Mesenchymal stem cell (in vitro differentiated cells and primary cell): ENCODE measurements around the gene PSEN1.

Source experiments
- DNase-seq: peaks from one replicate; pipeline ENCODE4 v3.0.0-alpha.2; 2013
- H2AFZ ChIP-seq: one replicate; pipeline ENCODE4 v1.6.1; 2013; ENCODE audit warnings: low read depth, mild to moderate bottlenecking, control low read depth, inconsistent platforms, low read length, moderate library complexity
- H2AK5ac ChIP-seq: 2 replicates; pipeline ENCODE4 v1.6.1; 2013; ENCODE audit warnings: low read length, moderate library complexity, mild to moderate bottlenecking, inconsistent platforms; ENCODE audit not compliant: severe bottlenecking
- H2BK120ac ChIP-seq: one replicate; pipeline ENCODE4 v1.6.1; 2013; ENCODE audit warnings: low read depth, mild to moderate bottlenecking, inconsistent platforms, low read length, moderate library complexity
- H2BK12ac ChIP-seq, 2 experiments: one replicate each; pipeline ENCODE4 v1.6.1; 2013; ENCODE audit warnings: inconsistent platforms in 2 of 2, low read length in 2 of 2, mild to moderate bottlenecking in 2 of 2, moderate library complexity in 2 of 2, control low read depth in 1 of 2
- H2BK15ac ChIP-seq: one replicate; pipeline ENCODE4 v1.6.1; 2013; ENCODE audit warnings: mild to moderate bottlenecking, low read depth, inconsistent platforms; ENCODE audit not compliant: poor library complexity, severe bottlenecking
- H2BK5ac ChIP-seq: 2 replicates; pipeline ENCODE4 v1.6.1; 2013; ENCODE audit warnings: low read depth, mild to moderate bottlenecking, low read length, control low read depth, inconsistent platforms; ENCODE audit not compliant: poor library complexity, severe bottlenecking
- H3K14ac ChIP-seq, 2 experiments: one replicate each; pipeline ENCODE4 v1.6.1; 2013; ENCODE audit warnings: inconsistent platforms in 2 of 2, low read length in 2 of 2, control low read depth in 1 of 2, mild to moderate bottlenecking in 1 of 2, moderate library complexity in 1 of 2
- H3K18ac ChIP-seq, 2 experiments: one replicate each; pipeline ENCODE4 v1.6.1; 2013; ENCODE audit warnings: inconsistent platforms in 2 of 2, low read length in 2 of 2, control low read depth in 1 of 2, low read depth in 1 of 2, mild to moderate bottlenecking in 1 of 2
- H3K23ac ChIP-seq, 2 experiments: one replicate each; pipeline ENCODE4 v1.6.1; 2013; ENCODE audit warnings: inconsistent platforms in 2 of 2, low read length in 2 of 2, mild to moderate bottlenecking in 2 of 2, moderate library complexity in 2 of 2, control low read depth in 1 of 2
- H3K27ac ChIP-seq: 2 replicates; pipeline ENCODE4 v1.5.1; 2013; ENCODE audit warnings: mild to moderate bottlenecking, moderate library complexity, low read length, control low read depth, inconsistent platforms; ENCODE audit not compliant: poor library complexity, severe bottlenecking
- H3K27me3 ChIP-seq, 2 experiments: 2 replicates each; pipeline versions ENCODE4 v1.6.1 to v1.7.0; 2013; ENCODE audit warnings: low read length in 2 of 2, mild to moderate bottlenecking in 2 of 2, moderate library complexity in 2 of 2, control low read depth in 1 of 2, inconsistent platforms in 1 of 2; ENCODE audit not compliant: control insufficient read depth in 1 of 2, insufficient read depth in 1 of 2
- H3K36me3 ChIP-seq, 2 experiments: 2 replicates each; pipeline versions ENCODE4 v1.6.1 to v1.7.0; 2013; ENCODE audit warnings: low read length in 2 of 2, control low read depth in 1 of 2, inconsistent platforms in 1 of 2, low read depth in 1 of 2, mild to moderate bottlenecking in 1 of 2; ENCODE audit not compliant: insufficient read depth in 2 of 2, control insufficient read depth in 1 of 2
- H3K4ac ChIP-seq, 2 experiments: one replicate each; pipeline ENCODE4 v1.6.1; 2013; ENCODE audit warnings: inconsistent platforms in 2 of 2, low read length in 2 of 2, mild to moderate bottlenecking in 2 of 2, moderate library complexity in 2 of 2, control low read depth in 1 of 2, low read depth in 1 of 2
- H3K4me1 ChIP-seq: 2 replicates; pipeline ENCODE4 v1.6.1; 2013; ENCODE audit warnings: low read depth, low read length, control low read depth; ENCODE audit not compliant: control insufficient read depth, insufficient read depth
- H3K4me2 ChIP-seq: 2 replicates; pipeline ENCODE4 v1.6.1; 2013; ENCODE audit warnings: low read length, mild to moderate bottlenecking, inconsistent platforms; ENCODE audit not compliant: poor library complexity, severe bottlenecking
- H3K4me3 ChIP-seq, 2 experiments: 2 replicates each; pipeline versions ENCODE4 v1.5.1 to v1.7.0; 2013; ENCODE audit warnings: low read length in 2 of 2, mild to moderate bottlenecking in 2 of 2, control low read depth in 1 of 2, low read depth in 1 of 2; ENCODE audit not compliant: insufficient read depth in 1 of 2
- H3K79me1 ChIP-seq: replicated peaks from 2 replicates; pipeline ENCODE4 v1.6.1; 2013; ENCODE audit warnings: mild to moderate bottlenecking, control low read depth, low read length, inconsistent platforms; ENCODE audit not compliant: poor library complexity, severe bottlenecking
- H3K9ac ChIP-seq: 2 replicates; pipeline ENCODE4 v1.7.0; 2013; ENCODE audit warnings: mild to moderate bottlenecking, low read length, moderate library complexity
- H3K9me3 ChIP-seq: 2 replicates; pipeline ENCODE4 v1.7.0; 2013; ENCODE audit warnings: mild to moderate bottlenecking, low read length; ENCODE audit not compliant: control insufficient read depth
- H4K8ac ChIP-seq: one replicate; pipeline ENCODE4 v1.6.1; 2013; ENCODE audit warnings: inconsistent platforms, mild to moderate bottlenecking, low read length, moderate library complexity
- H4K91ac ChIP-seq: one replicate; pipeline ENCODE4 v1.6.1; 2013; ENCODE audit warnings: mild to moderate bottlenecking, low read length, inconsistent platforms
- WGBS: methylation state at CpG from one replicate; pipeline ENCODE4 v1.1.7; 2013; ENCODE audit warnings: mixed read lengths; 5-methylcytosine and 5-hydroxymethylcytosine counted together

The PSEN1 gene

GRCh38 chr14:73238941-73239340, 102.6 kb downstream of the PSEN1 start:
- Histone ChIP-seq H3K18ac (peak overlapping the region in 1 of 2 experiments; percentile 81), H4K91ac (no peak overlapping the region), H2AK5ac (no peak overlapping the region), H2BK12ac (no peak overlapping the region), H2BK120ac (no peak overlapping the region), H3K4me3 (no peak overlapping the region), H3K27ac (peak overlapping the region; percentile 67), H3K4me1 (peaks cover 65% of the 10 kb centered on the region), H3K27me3 (peaks cover 14 to 52% of the 10 kb centered on the region in 2 experiments), H3K9me3 (no peaks in the 10 kb centered on the region), H3K79me1 (peaks cover 4% of the 10 kb centered on the region), H3K36me3 (peaks cover 0 to 10% of the 10 kb centered on the region in 2 experiments), H3K4ac (no peak overlapping the region), H3K14ac (peak overlapping the region in 1 of 2 experiments; percentile 50), H4K8ac (no peak overlapping the region), H2BK5ac (no peak overlapping the region), H3K23ac (no peak overlapping the region), H3K9ac (no peak overlapping the region), H2AFZ (no peak overlapping the region), H3K4me2 (peak overlapping the region; percentile 26), H2BK15ac (no peak overlapping the region)
- 82% methylated on average over 11 of the region's 11 CpGs for WGBS
- no peak for DNase-seq

- Histone ChIP-seq H2BK12ac (peak overlapping the region in 1 of 2 experiments; percentile 61), H3K4me3 (peak overlapping the region; percentile 52 to 65), H3K27ac (no peak overlapping the region), H3K36me3 (peaks cover 0 to 12% of the 10 kb centered on the region in 2 experiments), H4K8ac (peak overlapping the region; percentile 22), H2BK15ac (peak overlapping the region; percentile 84), H3K9me3 (no peaks in the 10 kb centered on the region), H3K4ac (no peak overlapping the region), H3K14ac (no peak overlapping the region), H2AK5ac (peak overlapping the region; percentile 76), H3K4me1 (peaks cover 65% of the 10 kb centered on the region), H3K9ac (no peak overlapping the region), H2BK5ac (peak overlapping the region; percentile 26), H3K4me2 (peak overlapping the region; percentile 69), H3K23ac (peak overlapping the region in 1 of 2 experiments; percentile 76), H4K91ac (no peak overlapping the region), H2BK120ac (no peak overlapping the region), H3K27me3 (peaks cover 7 to 45% of the 10 kb centered on the region in 2 experiments), H3K18ac (peak overlapping the region; percentile 4 to 78), H3K79me1 (peaks cover 9% of the 10 kb centered on the region), H2AFZ (peak overlapping the region; percentile 19)
- peak; percentile 43 for DNase-seq
- WGBS: 13% methylated on average over 41 of the region's 48 CpGs
Measured at GRCh38 chr14:73239393-73240241, 103.3 kb downstream of the PSEN1 start.

GRCh38 chr14:73240816-73241480, 104.6 kb downstream of the PSEN1 start:
- peak overlapping the region in 1 of 2 experiments; percentile 10 for H3K4me3 ChIP-seq
- peak overlapping the region; percentile 46 for H4K8ac ChIP-seq
- peaks cover 0 to 25% of the 10 kb centered on the region in 2 experiments for H3K36me3 ChIP-seq
- 83% methylated on average over 10 of the region's 10 CpGs for WGBS
- H3K9ac ChIP-seq: no peak overlapping the region
- no peak for DNase-seq
- no peak overlapping the region for H2AFZ ChIP-seq
- no peak overlapping the region for H2BK15ac ChIP-seq
- peak overlapping the region; percentile 8 for H4K91ac ChIP-seq
- no peak overlapping the region for H2BK5ac ChIP-seq
- H2AK5ac ChIP-seq: peak overlapping the region; percentile 77
- H3K4ac ChIP-seq: no peak overlapping the region
- H3K27ac ChIP-seq: peak overlapping the region; percentile 12
- no peak overlapping the region for H3K4me2 ChIP-seq
- H2BK12ac ChIP-seq: no peak overlapping the region
- H3K79me1 ChIP-seq: peaks cover 14% of the 10 kb centered on the region
- H3K14ac ChIP-seq: no peak overlapping the region
- no peaks in the 10 kb centered on the region for H3K9me3 ChIP-seq
- peaks cover 67% of the 10 kb centered on the region for H3K4me1 ChIP-seq
- H3K23ac ChIP-seq: peak overlapping the region in 1 of 2 experiments; percentile 23
- H3K27me3 ChIP-seq: peaks cover 5 to 34% of the 10 kb centered on the region in 2 experiments
- no peak overlapping the region for H2BK120ac ChIP-seq
- no peak overlapping the region for H3K18ac ChIP-seq
